Measurements from ENCODE around the gene WDR88.

- TF ChIP-seq CTCF (IDR thresholded peaks at IDR 0.05) = no peak
- no peak for TF ChIP-seq POLR2A (IDR thresholded peaks at IDR 0.05)
Measured at GRCh38 chr19:33191501-33191900, 59.6 kb downstream of the WDR88 start.

All from body of pancreas (tissue), 4 donors.